H9 (cell line): ENCODE data around the gene NRP1. TPM values are rescaled to one million over a fixed set of nuclear protein-coding genes. Genes with fewer than 3 reads are reported as not detected.

Source experiments
- DNase-seq: peaks from one replicate; pipeline ENCODE4 v3.0.0-alpha.2; 2017
- H2AFZ ChIP-seq: one replicate; pipeline ENCODE4 v1.6.1; 2013; ENCODE audit warnings: mild to moderate bottlenecking, low read length, control low read depth, moderate library complexity
- H2AK5ac ChIP-seq: 2 replicates; pipeline ENCODE4 v1.6.1; 2013; ENCODE audit warnings: low read length, control low read depth, mixed read lengths; ENCODE audit not compliant: insufficient read length
- H2BK120ac ChIP-seq: one replicate; pipeline ENCODE4 v1.6.1; 2013; ENCODE audit warnings: low read depth, mild to moderate bottlenecking, low read length, control low read depth, inconsistent platforms; ENCODE audit not compliant: poor library complexity, severe bottlenecking
- H2BK12ac ChIP-seq: 2 replicates; pipeline ENCODE4 v1.6.1; 2013; ENCODE audit warnings: low read length, control low read depth, mixed read lengths, low read depth; ENCODE audit not compliant: insufficient read length
- H2BK15ac ChIP-seq: 2 replicates; pipeline ENCODE4 v1.6.1; 2013; ENCODE audit warnings: low read depth, low read length, control low read depth
- H2BK20ac ChIP-seq: one replicate; pipeline ENCODE4 v1.6.1; 2013; ENCODE audit warnings: low read depth, mild to moderate bottlenecking, low read length, control low read depth, inconsistent platforms; ENCODE audit not compliant: poor library complexity, severe bottlenecking
- H2BK5ac ChIP-seq: 2 replicates; pipeline ENCODE4 v1.6.1; 2013; ENCODE audit warnings: low read length, control low read depth, mixed read lengths; ENCODE audit not compliant: insufficient read length
- H3K14ac ChIP-seq: 2 replicates; pipeline ENCODE4 v1.6.1; 2013; ENCODE audit warnings: low read length, control low read depth; ENCODE audit not compliant: insufficient read depth
- H3K18ac ChIP-seq: 2 replicates; pipeline ENCODE4 v1.6.1; 2013; ENCODE audit warnings: low read depth, mild to moderate bottlenecking, mixed read lengths, low read length, control low read depth; ENCODE audit not compliant: insufficient read length
- H3K23ac ChIP-seq: 2 replicates; pipeline ENCODE4 v1.6.1; 2013; ENCODE audit warnings: low read length, control low read depth, mixed read lengths, low read depth; ENCODE audit not compliant: insufficient read length
- H3K23me2 ChIP-seq: 2 replicates; pipeline ENCODE4 v1.6.1; 2013; ENCODE audit warnings: low read depth, mild to moderate bottlenecking, mixed read lengths, low read length, control low read depth; ENCODE audit not compliant: insufficient read length, poor library complexity, severe bottlenecking
- H3K27ac ChIP-seq: 2 replicates; pipeline ENCODE4 v1.5.1; 2013; ENCODE audit warnings: low read length, control low read depth, mixed read lengths, low read depth; ENCODE audit not compliant: insufficient read length
- H3K27me3 ChIP-seq: 2 replicates; pipeline ENCODE4 v1.6.1; 2013; ENCODE audit warnings: low read length, control low read depth, inconsistent platforms; ENCODE audit not compliant: insufficient read depth
- H3K4ac ChIP-seq: 2 replicates; pipeline ENCODE4 v1.6.1; 2013; ENCODE audit warnings: low read depth, mild to moderate bottlenecking, control low read depth, inconsistent platforms, low read length, moderate library complexity
- H3K4me1 ChIP-seq: 2 replicates; pipeline ENCODE4 v1.6.1; 2013; ENCODE audit warnings: low read length, control low read depth, inconsistent platforms; ENCODE audit not compliant: insufficient read depth
- H3K4me2 ChIP-seq: 2 replicates; pipeline ENCODE4 v1.6.1; 2013; ENCODE audit warnings: low read length, control low read depth, mixed read lengths; ENCODE audit not compliant: insufficient read length, insufficient read depth
- H3K56ac ChIP-seq: 2 replicates; pipeline ENCODE4 v1.6.1; 2013; ENCODE audit warnings: low read depth, mild to moderate bottlenecking, mixed read lengths, low read length, control low read depth; ENCODE audit not compliant: insufficient read length
- H3K79me1 ChIP-seq: 2 replicates; pipeline ENCODE4 v1.6.1; 2013; ENCODE audit warnings: low read depth, mild to moderate bottlenecking, moderate library complexity, low read length, control low read depth, inconsistent platforms; ENCODE audit not compliant: insufficient read depth, poor library complexity, severe bottlenecking
- H3K79me2 ChIP-seq: 2 replicates; pipeline ENCODE4 v1.6.1; 2013; ENCODE audit warnings: low read length, control low read depth, inconsistent platforms; ENCODE audit not compliant: insufficient read depth
- H3K9ac ChIP-seq: 2 replicates; pipeline ENCODE4 v1.6.1; 2013; ENCODE audit warnings: low read length, control low read depth, mixed read lengths; ENCODE audit not compliant: insufficient read length; ENCODE audit errors: extremely low read depth
- H3K9me3 ChIP-seq: one replicate; pipeline ENCODE4 v1.6.1; 2013; ENCODE audit warnings: low read depth, low read length, inconsistent platforms; ENCODE audit not compliant: control insufficient read depth
- H3T11ph ChIP-seq: one replicate; pipeline ENCODE4 v1.6.1; 2013; ENCODE audit warnings: mild to moderate bottlenecking, low read length, control low read depth, inconsistent platforms
- H4K20me1 ChIP-seq: one replicate; pipeline ENCODE4 v1.6.1; 2013; ENCODE audit not compliant: control insufficient read depth, insufficient read length, insufficient read depth
- H4K5ac ChIP-seq: 2 replicates; pipeline ENCODE4 v1.6.1; 2013; ENCODE audit warnings: low read depth, mild to moderate bottlenecking, mixed read lengths, low read length, control low read depth; ENCODE audit not compliant: insufficient read length
- H4K8ac ChIP-seq: replicated peaks from 2 replicates; pipeline ENCODE4 v1.6.1; 2013; ENCODE audit warnings: low read length, control low read depth, mixed read lengths, low read depth; ENCODE audit not compliant: insufficient read length
- H4K91ac ChIP-seq: 2 replicates; pipeline ENCODE4 v1.6.1; 2013; ENCODE audit warnings: low read depth, mild to moderate bottlenecking, moderate library complexity, mixed read lengths, low read length, control low read depth; ENCODE audit not compliant: insufficient read length
- H3K27ac Mint-ChIP-seq, 3 experiments: 2 replicates in 2 of 3; 3 replicates in 1 of 3; pipeline ENCODE4 v1.8.0; 2020 to 2021; ENCODE audit warnings: mixed read lengths in 3 of 3, mild to moderate bottlenecking in 1 of 3, moderate library complexity in 1 of 3
- H3K27me3 Mint-ChIP-seq: 2 replicates; pipeline ENCODE4 v1.8.0; 2021; ENCODE audit warnings: low read depth, mild to moderate bottlenecking, moderate library complexity, mixed read lengths
- H3K36me3 Mint-ChIP-seq, 3 experiments: 2 replicates in 2 of 3; 3 replicates in 1 of 3; pipeline ENCODE4 v1.8.0; 2020 to 2021; ENCODE audit warnings: low read depth in 3 of 3, mixed read lengths in 3 of 3; ENCODE audit not compliant: insufficient read depth in 1 of 3
- H3K4me1 Mint-ChIP-seq, 2 experiments: 2 replicates each; pipeline ENCODE4 v1.8.0; 2020; ENCODE audit warnings: mixed read lengths in 2 of 2
- H3K4me3 Mint-ChIP-seq, 2 experiments: 2 replicates in 1 of 2; 3 replicates in 1 of 2; pipeline ENCODE4 v1.8.0; 2020 to 2021; ENCODE audit warnings: mild to moderate bottlenecking in 2 of 2, mixed read lengths in 2 of 2, moderate library complexity in 1 of 2
- H3K9me3 Mint-ChIP-seq, 2 experiments: 2 replicates in 1 of 2; 3 replicates in 1 of 2; pipeline ENCODE4 v1.8.0; 2020; ENCODE audit warnings: mild to moderate bottlenecking in 2 of 2, mixed read lengths in 2 of 2, moderate library complexity in 1 of 2
- CTCF ChIP-seq: fragments of 200-600 bp; sonication (generic); conservative IDR thresholded peaks from 3 replicates; pipeline ENCODE4 v1.8.0; 2021; ENCODE audit warnings: antibody characterized with exemption, mild to moderate bottlenecking
- WGBS: extraction: QIAGEN DNeasy Blood & Tissue Kit; methylation state at CpG from one replicate; pipeline ENCODE4 v1.1.7; 2013; ENCODE audit warnings: missing lambda C conversion rate, low lambda C conversion rate, mixed read lengths; ENCODE audit not compliant: insufficient read length; ENCODE audit errors: extremely low coverage; 5-methylcytosine and 5-hydroxymethylcytosine counted together
- total RNA-seq: library from RNA; stranded (reverse); gene quantifications from 2 replicates; pipeline ENCODE4 v1.2.1, GENCODE V29; 2021

NRP1 gene
- total RNA-seq, 1 experiment from 2014 or later: 4.6 TPM

GRCh38 chr10:33353334-33353733 lies 18.9 kb upstream of the NRP1 start:
- Histone ChIP-seq H3T11ph (no peak overlapping the region), H2AFZ (no peak overlapping the region), H3K4me2 (no peak overlapping the region), H4K8ac (no peak overlapping the region), H3K27ac (no peak overlapping the region), H2BK120ac (no peak overlapping the region), H4K91ac (no peak overlapping the region), H2BK12ac (no peak overlapping the region), H3K4me1 (no peaks in the 10 kb centered on the region), H3K79me1 (no peaks in the 10 kb centered on the region), H4K20me1 (no peaks in the 10 kb centered on the region), H3K4ac (no peak overlapping the region), H2BK15ac (no peak overlapping the region), H3K79me2 (no peaks in the 10 kb centered on the region), H3K27me3 (no peaks in the 10 kb centered on the region), H3K23me2 (no peaks in the 10 kb centered on the region), H4K5ac (no peak overlapping the region), H3K9ac (no peak overlapping the region), H2BK5ac (no peak overlapping the region), H3K23ac (no peak overlapping the region), H3K9me3 (no peaks in the 10 kb centered on the region), H3K14ac (no peak overlapping the region), H2BK20ac (no peak overlapping the region), H3K18ac (no peak overlapping the region), H2AK5ac (no peak overlapping the region), H3K56ac (no peak overlapping the region)
- H3K27ac Mint-ChIP-seq: no peak overlapping the region
- H3K4me1 Mint-ChIP-seq: no peaks in the 10 kb centered on the region
- no peaks in the 10 kb centered on the region for H3K27me3 Mint-ChIP-seq
- WGBS: 100% methylated on average over 1 of the region's 8 CpGs
- no peaks in the 10 kb centered on the region for H3K36me3 Mint-ChIP-seq
- H3K4me3 Mint-ChIP-seq: no peak overlapping the region
- TF ChIP-seq CTCF: no peak
- H3K9me3 Mint-ChIP-seq: no peaks in the 10 kb centered on the region
- no peak for DNase-seq
